Mesendoderm (in vitro differentiated cells): Measurements from ENCODE around the gene HMCN2.

Experiments
- DNase-seq: peaks from one replicate; pipeline ENCODE4 v3.0.0; 2013
- H2AK5ac ChIP-seq: 2 replicates; pipeline ENCODE4 v1.6.1; 2013; ENCODE audit warnings: low read length, inconsistent platforms
- H2BK120ac ChIP-seq: 2 replicates; pipeline ENCODE4 v1.6.1; 2013; ENCODE audit warnings: low read depth, mild to moderate bottlenecking, low read length, moderate library complexity, mixed read lengths
- H2BK15ac ChIP-seq: replicated peaks from 2 replicates; pipeline ENCODE4 v1.6.1; 2013; ENCODE audit warnings: low read depth, mild to moderate bottlenecking, moderate library complexity
- H2BK5ac ChIP-seq: 2 replicates; pipeline ENCODE4 v1.6.1; 2013; ENCODE audit warnings: low read length, inconsistent platforms
- H3K18ac ChIP-seq: 2 replicates; pipeline ENCODE4 v1.6.1; 2013; ENCODE audit warnings: mild to moderate bottlenecking, low read length, mixed read lengths
- H3K23ac ChIP-seq: one replicate; pipeline ENCODE4 v1.6.1; 2013; ENCODE audit warnings: low read length
- H3K27ac ChIP-seq: 2 replicates; pipeline ENCODE4 v1.5.1; 2013; ENCODE audit warnings: low read depth, mild to moderate bottlenecking, inconsistent platforms, low read length, moderate library complexity
- H3K27me3 ChIP-seq: 2 replicates; pipeline ENCODE4 v1.6.1; 2013; ENCODE audit warnings: low read length, control low read depth, mild to moderate bottlenecking, inconsistent platforms; ENCODE audit not compliant: insufficient read depth, poor library complexity
- H3K36me3 ChIP-seq: 2 replicates; pipeline ENCODE4 v1.6.1; 2013; ENCODE audit warnings: low read length, inconsistent platforms; ENCODE audit not compliant: control insufficient read depth, insufficient read depth
- H3K4ac ChIP-seq: one replicate; pipeline ENCODE4 v1.6.1; 2013; ENCODE audit warnings: low read depth, mild to moderate bottlenecking, low read length, moderate library complexity
- H3K4me1 ChIP-seq: 2 replicates; pipeline ENCODE4 v1.6.1; 2013; ENCODE audit warnings: low read depth, low read length, inconsistent platforms; ENCODE audit not compliant: control insufficient read depth
- H3K4me2 ChIP-seq: 2 replicates; pipeline ENCODE4 v1.6.1; 2013; ENCODE audit warnings: low read length
- H3K4me3 ChIP-seq: 2 replicates; pipeline ENCODE4 v1.5.1; 2013; ENCODE audit warnings: mild to moderate bottlenecking, low read length
- H3K56ac ChIP-seq: one replicate; pipeline ENCODE4 v1.6.1; 2013; ENCODE audit warnings: low read length
- H3K79me1 ChIP-seq: 2 replicates; pipeline ENCODE4 v1.6.1; 2013; ENCODE audit warnings: low read length, inconsistent platforms
- H3K79me2 ChIP-seq: 2 replicates; pipeline ENCODE4 v1.6.1; 2013; ENCODE audit warnings: mild to moderate bottlenecking, low read length; ENCODE audit not compliant: control insufficient read depth, insufficient read depth
- H3K9ac ChIP-seq: 2 replicates; pipeline ENCODE4 v1.6.1; 2013; ENCODE audit warnings: low read length, inconsistent platforms
- H4K5ac ChIP-seq: one replicate; pipeline ENCODE4 v1.6.1; 2013; ENCODE audit warnings: low read length
- H4K8ac ChIP-seq: one replicate; pipeline ENCODE4 v1.6.1; 2013; ENCODE audit warnings: low read depth, mild to moderate bottlenecking, control low read depth, low read length, moderate library complexity
- WGBS: extraction: QIAGEN DNeasy Blood & Tissue Kit; methylation state at CpG from one replicate; pipeline ENCODE4 v1.1.7; 2013; ENCODE audit warnings: low lambda C conversion rate, missing lambda C conversion rate; ENCODE audit not compliant: insufficient coverage; ENCODE audit errors: extremely low coverage; 5-methylcytosine and 5-hydroxymethylcytosine counted together

HMCN2 gene

DNA sequence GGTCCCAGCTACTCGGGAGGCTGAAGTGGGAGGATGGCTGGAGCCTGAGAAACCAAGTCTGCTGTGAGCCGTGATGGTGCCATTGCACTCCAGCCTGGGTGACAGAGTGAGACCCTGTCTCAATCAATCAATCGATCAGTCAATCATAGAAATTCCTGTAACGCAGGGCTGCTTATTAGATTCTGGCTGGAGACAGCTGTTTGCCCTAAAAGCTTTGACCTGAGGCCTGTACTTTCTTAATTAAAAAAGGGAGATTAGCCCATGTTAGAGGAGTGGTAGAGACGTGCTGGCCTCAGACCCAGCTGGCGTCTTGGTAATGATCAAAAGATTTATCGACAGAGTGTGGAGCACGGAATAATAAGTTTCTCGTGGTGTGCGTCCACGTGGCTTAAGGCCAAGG lies 40.5 kb upstream of the HMCN2 start:
- Histone ChIP-seq H2BK120ac (no peak overlapping the region), H2BK5ac (no peak overlapping the region), H2AK5ac (no peak overlapping the region), H3K18ac (no peak overlapping the region), H2BK15ac (no peak overlapping the region), H3K27me3 (no peaks in the 10 kb centered on the region), H3K56ac (no peak overlapping the region), H3K36me3 (peaks cover 2% of the 10 kb centered on the region), H3K4me3 (no peak overlapping the region), H3K79me2 (no peaks in the 10 kb centered on the region), H3K4me2 (no peak overlapping the region), H3K4ac (no peak overlapping the region), H3K23ac (no peak overlapping the region), H4K8ac (no peak overlapping the region), H3K27ac (no peak overlapping the region), H3K79me1 (no peaks in the 10 kb centered on the region), H4K5ac (no peak overlapping the region), H3K4me1 (no peaks in the 10 kb centered on the region), H3K9ac (no peak overlapping the region)
- DNase-seq: no peak
- no CpG with 5 or more reads among the region's 11 CpGs for WGBS

DNA sequence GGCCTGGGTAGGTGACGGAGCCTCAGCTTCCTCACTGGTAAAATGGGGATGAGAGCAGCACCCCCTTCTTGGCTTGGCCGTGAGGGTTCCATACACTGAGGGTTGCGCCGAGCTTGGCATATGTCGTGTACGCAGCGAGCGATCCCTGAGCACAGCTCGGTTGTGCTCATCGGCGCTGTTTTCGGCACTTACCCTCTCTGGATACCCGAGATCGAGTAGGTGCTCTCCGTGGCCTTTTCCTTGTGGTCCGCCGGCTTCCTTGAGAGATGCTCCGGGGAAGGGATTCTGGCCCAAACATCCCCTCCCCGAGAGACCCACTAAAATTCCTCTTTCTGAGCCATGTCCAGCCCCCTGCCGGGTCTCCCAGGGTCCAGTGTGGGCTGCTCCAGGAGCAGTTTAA lies 40.0 kb upstream of the HMCN2 start:
- no peak overlapping the region for H4K5ac ChIP-seq
- DNase-seq: no peak
- no peak overlapping the region for H2BK5ac ChIP-seq
- no peak overlapping the region for H2BK120ac ChIP-seq
- no peak overlapping the region for H2BK15ac ChIP-seq
- H3K79me1 ChIP-seq: no peaks in the 10 kb centered on the region
- no peak overlapping the region for H3K9ac ChIP-seq
- no peak overlapping the region for H3K4ac ChIP-seq
- no peak overlapping the region for H3K23ac ChIP-seq
- no CpG with 5 or more reads among the region's 20 CpGs for WGBS
- H3K56ac ChIP-seq: no peak overlapping the region
- H3K4me2 ChIP-seq: no peak overlapping the region
- no peak overlapping the region for H4K8ac ChIP-seq
- no peak overlapping the region for H3K18ac ChIP-seq
- no peaks in the 10 kb centered on the region for H3K4me1 ChIP-seq
- H3K79me2 ChIP-seq: no peaks in the 10 kb centered on the region
- no peaks in the 10 kb centered on the region for H3K27me3 ChIP-seq
- no peak overlapping the region for H3K27ac ChIP-seq
- H2AK5ac ChIP-seq: no peak overlapping the region
- peaks cover 2% of the 10 kb centered on the region for H3K36me3 ChIP-seq
- H3K4me3 ChIP-seq: no peak overlapping the region

DNA sequence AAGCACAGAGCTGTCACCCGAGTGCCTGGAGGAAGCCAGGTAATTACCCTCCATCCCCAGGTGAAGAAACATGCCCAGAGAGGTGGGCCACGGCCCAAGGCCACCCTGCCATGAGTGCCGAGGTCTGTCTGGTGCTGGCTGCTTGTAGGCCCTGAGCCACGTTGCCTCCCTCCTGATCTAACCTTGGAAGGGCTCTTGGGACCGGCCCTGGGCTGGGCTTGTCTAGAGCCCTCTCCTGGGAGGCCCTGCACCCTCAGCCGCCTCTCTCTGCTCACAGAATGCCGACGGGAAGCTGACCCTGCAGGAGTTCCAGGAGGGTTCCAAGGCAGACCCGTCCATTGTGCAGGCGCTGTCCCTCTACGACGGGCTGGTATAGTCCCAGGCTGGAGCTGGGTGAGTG lies 39.4 kb upstream of the HMCN2 start:
- H2BK120ac ChIP-seq: no peak overlapping the region
- no peak overlapping the region for H3K23ac ChIP-seq
- H3K79me1 ChIP-seq: no peaks in the 10 kb centered on the region
- no peak overlapping the region for H4K8ac ChIP-seq
- no peak overlapping the region for H3K27ac ChIP-seq
- H2BK15ac ChIP-seq: no peak overlapping the region
- peaks cover 2% of the 10 kb centered on the region for H3K36me3 ChIP-seq
- H2AK5ac ChIP-seq: no peak overlapping the region
- H2BK5ac ChIP-seq: no peak overlapping the region
- H3K79me2 ChIP-seq: no peaks in the 10 kb centered on the region
- no peak overlapping the region for H3K4me2 ChIP-seq
- no peak for DNase-seq
- no peak overlapping the region for H4K5ac ChIP-seq
- no CpG with 5 or more reads among the region's 12 CpGs for WGBS
- no peak overlapping the region for H3K4me3 ChIP-seq
- no peak overlapping the region for H3K9ac ChIP-seq
- no peaks in the 10 kb centered on the region for H3K4me1 ChIP-seq
- H3K18ac ChIP-seq: no peak overlapping the region
- H3K56ac ChIP-seq: no peak overlapping the region
- H3K4ac ChIP-seq: no peak overlapping the region
- no peaks in the 10 kb centered on the region for H3K27me3 ChIP-seq

DNA sequence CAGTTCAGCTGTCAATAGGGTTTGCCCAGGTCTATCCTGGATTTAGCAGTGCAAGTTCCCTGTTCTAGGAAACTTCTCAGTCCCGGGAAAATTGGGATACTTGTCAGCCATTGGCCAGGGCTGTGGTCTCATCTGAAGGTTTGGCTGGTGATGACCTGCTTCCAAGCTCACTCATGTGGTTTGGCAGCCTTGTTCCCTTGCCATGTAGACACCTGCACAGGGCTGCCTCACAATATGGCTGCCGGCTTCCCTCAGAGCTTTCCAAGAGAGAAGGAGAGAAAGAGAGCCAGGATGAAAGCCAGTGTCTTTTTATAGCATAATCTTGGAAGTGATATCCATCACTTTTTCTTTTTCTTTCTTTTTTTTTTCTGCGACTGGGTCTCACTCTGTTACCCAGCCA lies 37.7 kb upstream of the HMCN2 start:
- DNase-seq: no peak
- no peak overlapping the region for H3K27ac ChIP-seq
- H3K9ac ChIP-seq: no peak overlapping the region
- no peaks in the 10 kb centered on the region for H3K4me1 ChIP-seq
- peaks cover 2% of the 10 kb centered on the region for H3K36me3 ChIP-seq
- H3K79me2 ChIP-seq: no peaks in the 10 kb centered on the region
- H3K27me3 ChIP-seq: no peaks in the 10 kb centered on the region
- no peak overlapping the region for H3K56ac ChIP-seq
- no peak overlapping the region for H3K4me3 ChIP-seq
- no peaks in the 10 kb centered on the region for H3K79me1 ChIP-seq
- no peak overlapping the region for H2BK15ac ChIP-seq
- H3K18ac ChIP-seq: no peak overlapping the region
- no peak overlapping the region for H3K4ac ChIP-seq
- no peak overlapping the region for H2BK120ac ChIP-seq
- H3K4me2 ChIP-seq: no peak overlapping the region
- H3K23ac ChIP-seq: no peak overlapping the region
- no CpG with 5 or more reads among the region's 3 CpGs for WGBS
- no peak overlapping the region for H4K8ac ChIP-seq
- H4K5ac ChIP-seq: no peak overlapping the region
- H2BK5ac ChIP-seq: no peak overlapping the region
- H2AK5ac ChIP-seq: no peak overlapping the region

DNA sequence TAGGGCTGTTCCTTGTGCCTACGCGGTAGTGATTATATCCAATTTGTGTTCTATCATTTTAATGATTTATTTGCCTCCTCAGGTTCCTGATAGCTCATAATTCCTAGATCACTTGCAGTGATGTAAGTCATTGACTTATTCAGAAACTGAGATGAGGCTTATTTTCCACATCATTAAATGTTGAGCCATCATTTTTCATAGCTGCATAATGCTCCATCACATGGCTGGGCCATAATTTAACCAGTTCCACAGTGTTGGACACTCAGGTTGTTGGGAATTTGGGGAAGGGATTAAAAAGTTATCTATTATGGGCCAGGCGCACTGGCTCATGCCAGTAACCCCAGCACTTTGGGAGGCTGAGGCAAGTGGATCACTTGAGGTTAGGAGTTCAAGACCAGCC lies 35.8 kb upstream of the HMCN2 start:
- no peak overlapping the region for H4K5ac ChIP-seq
- no peaks in the 10 kb centered on the region for H3K79me1 ChIP-seq
- no peak overlapping the region for H2BK120ac ChIP-seq
- no peak overlapping the region for H2BK15ac ChIP-seq
- H3K4ac ChIP-seq: no peak overlapping the region
- no peaks in the 10 kb centered on the region for H3K27me3 ChIP-seq
- H2BK5ac ChIP-seq: no peak overlapping the region
- H3K4me1 ChIP-seq: no peaks in the 10 kb centered on the region
- no peaks in the 10 kb centered on the region for H3K79me2 ChIP-seq
- peaks cover 10% of the 10 kb centered on the region for H3K36me3 ChIP-seq
- H3K9ac ChIP-seq: no peak overlapping the region
- H3K4me2 ChIP-seq: no peak overlapping the region
- no peak overlapping the region for H2AK5ac ChIP-seq
- no peak overlapping the region for H3K18ac ChIP-seq
- no peak overlapping the region for H3K56ac ChIP-seq
- DNase-seq: no peak
- H4K8ac ChIP-seq: no peak overlapping the region
- no peak overlapping the region for H3K27ac ChIP-seq
- H3K4me3 ChIP-seq: no peak overlapping the region
- no peak overlapping the region for H3K23ac ChIP-seq
- no CpG with 5 or more reads among the region's 3 CpGs for WGBS

DNA sequence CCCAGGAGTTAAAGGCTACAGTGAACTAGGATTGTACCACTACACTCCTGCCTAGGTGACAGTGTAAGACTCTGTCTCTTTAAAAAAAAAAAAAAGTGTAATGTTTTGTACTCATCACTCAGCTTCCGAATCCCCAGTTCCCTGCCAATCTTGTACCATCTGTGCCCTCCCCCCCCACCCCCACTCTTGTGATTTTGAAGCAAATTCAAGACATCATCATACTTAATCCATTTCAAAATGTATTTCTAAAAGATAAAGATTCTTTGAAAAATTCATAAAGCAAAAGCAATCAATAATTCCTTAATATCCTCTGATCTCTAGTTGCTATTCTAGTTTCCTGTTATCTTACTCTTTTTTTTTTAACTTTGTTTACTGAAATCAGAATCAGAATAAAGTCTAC lies 34.9 kb upstream of the HMCN2 start:
- no peak overlapping the region for H3K27ac ChIP-seq
- no peak overlapping the region for H4K8ac ChIP-seq
- no peak overlapping the region for H2BK5ac ChIP-seq
- no peak overlapping the region for H2AK5ac ChIP-seq
- H3K23ac ChIP-seq: no peak overlapping the region
- no CpG with 5 or more reads among the region's 1 CpG for WGBS
- H3K4me1 ChIP-seq: no peaks in the 10 kb centered on the region
- peaks cover 8% of the 10 kb centered on the region for H3K36me3 ChIP-seq
- H3K18ac ChIP-seq: no peak overlapping the region
- no peaks in the 10 kb centered on the region for H3K79me2 ChIP-seq
- no peaks in the 10 kb centered on the region for H3K79me1 ChIP-seq
- no peak for DNase-seq
- no peak overlapping the region for H3K4me2 ChIP-seq
- no peak overlapping the region for H2BK15ac ChIP-seq
- H2BK120ac ChIP-seq: no peak overlapping the region
- H3K56ac ChIP-seq: no peak overlapping the region
- H4K5ac ChIP-seq: no peak overlapping the region
- H3K27me3 ChIP-seq: no peaks in the 10 kb centered on the region
- H3K4me3 ChIP-seq: no peak overlapping the region
- H3K4ac ChIP-seq: no peak overlapping the region
- H3K9ac ChIP-seq: no peak overlapping the region
